ENCODE results near the gene LPP. TPM values are rescaled to one million over a fixed set of nuclear protein-coding genes. Genes with fewer than 3 reads are reported as not detected.

LPP gene
- total and polyA plus RNA-seq, 2 donors (not counting 1 experiment from before 2014, with no cell fraction given): 7.6 to 81.7 TPM

- no peak overlapping the region for H3K27ac ChIP-seq (ENCODE audit: low read length in 2 of 2)
- no peaks in the 10 kb centered on the region for H3K27me3 Mint-ChIP-seq
- H3K9me3 ChIP-seq (ENCODE audit: control extremely low read depth in 1 of 3, control insufficient read depth in 2 of 3, insufficient read depth in 1 of 3, low read length in 2 of 3): peaks cover 0 to 1% (median 0%) of the 10 kb centered on the region in 3 donors
- 100% methylated on average over 1 of the region's 5 CpGs for WGBS (ENCODE audit: insufficient coverage)
- no peak overlapping the region for H3K9ac ChIP-seq (ENCODE audit: low read length)
- H3K4me3 Mint-ChIP-seq: no peak overlapping the region
- no peak overlapping the region for H3K4me2 ChIP-seq (replicated peaks; ENCODE audit: low read depth, low read length, poor library complexity, severe bottlenecking)
- ChIA-PET CTCF (interaction anchor here (1.0 kb wide), 1 partner anchor 10 kb away, joined by 4 read pairs; no protein-coding TSS in a partner anchor), POLR2A (no interaction called here)
- peaks cover 18% of the 10 kb centered on the region for H3K4me1 Mint-ChIP-seq
- H3K4me1 ChIP-seq (ENCODE audit: control insufficient read depth in 2 of 2, insufficient read depth in 2 of 2, low read length in 2 of 2): peaks cover 13 to 15% of the 10 kb centered on the region in 2 donors
- peaks cover 4% of the 10 kb centered on the region for H4K20me1 ChIP-seq (ENCODE audit: control insufficient read depth, insufficient read depth, low read length, poor library complexity, severe bottlenecking)
- intact Hi-C loops (cut with micrococcal nuclease): loop anchor here (10.0 kb wide), 1 partner anchor 175 kb away; no protein-coding TSS in a partner anchor
- DNase-seq (no peak), ATAC-seq (ENCODE audit: low read depth) (no peak)
- no peaks in the 10 kb centered on the region for H3K9me3 Mint-ChIP-seq (ENCODE audit: insufficient read depth)
- H3K36me3 ChIP-seq (replicated peaks in 1 of 2; ENCODE audit: control extremely low read depth in 1 of 2, control insufficient read depth in 1 of 2, extremely low read depth in 1 of 2, insufficient read depth in 2 of 2, low read length in 1 of 2): peaks cover 0 to 6% of the 10 kb centered on the region in 2 experiments
- no peak for TF ChIP-seq CTCF (IDR thresholded peaks at IDR 0.05)
- TF ChIP-seq EZH2 (IDR thresholded peaks at IDR 0.05; ENCODE audit: borderline replicate concordance, insufficient read depth, low read depth, low read length, poor library complexity, severe bottlenecking): no peak
- no peaks in the 10 kb centered on the region for H3K79me2 ChIP-seq (ENCODE audit: control insufficient read depth, insufficient read depth, low read length)
- H3K27ac Mint-ChIP-seq: no peak overlapping the region
- H2AFZ ChIP-seq (ENCODE audit: insufficient read depth, low read depth, low read length, poor library complexity, severe bottlenecking): no peak overlapping the region
- no peaks in the 10 kb centered on the region for H3K27me3 ChIP-seq (replicated peaks in 1 of 4; ENCODE audit: control extremely low read depth in 1 of 4, control insufficient read depth in 3 of 4, insufficient read depth in 4 of 4, low read length in 3 of 4)
- H3K4me3 ChIP-seq (ENCODE audit: control extremely low read depth in 1 of 5, extremely low read depth in 1 of 5, insufficient read depth in 1 of 5, low read depth in 2 of 5, low read length in 4 of 5): no peak overlapping the region
These were observed 605.5 kb downstream of the LPP start for GRCh38 chr3:188759336-188760005.

GRCh38 chr3:188760408-188760807 is 606.5 kb downstream of the LPP start:
- peaks cover 0 to 6% of the 10 kb centered on the region in 2 experiments for H3K36me3 ChIP-seq (replicated peaks in 1 of 2; ENCODE audit: control extremely low read depth in 1 of 2, control insufficient read depth in 1 of 2, extremely low read depth in 1 of 2, insufficient read depth in 2 of 2, low read length in 1 of 2)
- CTCF ChIA-PET: no interaction called here

More at GRCh38 chr3:188760408-188760807, 606.5 kb downstream of the LPP start:
- WGBS (ENCODE audit: insufficient coverage): no CpG with 5 or more reads among the region's 3 CpGs
- POLR2A ChIA-PET: no interaction called here
- H3K4me3 ChIP-seq (ENCODE audit: control extremely low read depth in 1 of 5, extremely low read depth in 1 of 5, insufficient read depth in 1 of 5, low read depth in 2 of 5, low read length in 4 of 5): no peak overlapping the region
- H3K4me2 ChIP-seq (replicated peaks; ENCODE audit: low read depth, low read length, poor library complexity, severe bottlenecking): no peak overlapping the region
- ATAC-seq (ENCODE audit: low read depth) (no peak), DNase-seq (no peak)
- no peak overlapping the region for H2AFZ ChIP-seq (ENCODE audit: insufficient read depth, low read depth, low read length, poor library complexity, severe bottlenecking)
- H3K4me1 ChIP-seq (ENCODE audit: control insufficient read depth in 2 of 2, insufficient read depth in 2 of 2, low read length in 2 of 2): peaks cover 10 to 13% of the 10 kb centered on the region in 2 donors
- no peak overlapping the region for H3K27ac ChIP-seq (ENCODE audit: low read length in 2 of 2)
- peaks cover 12% of the 10 kb centered on the region for H3K4me1 Mint-ChIP-seq
- peaks cover 4% of the 10 kb centered on the region for H4K20me1 ChIP-seq (ENCODE audit: control insufficient read depth, insufficient read depth, low read length, poor library complexity, severe bottlenecking)
- TF ChIP-seq EZH2 (IDR thresholded peaks at IDR 0.05; ENCODE audit: borderline replicate concordance, insufficient read depth, low read depth, low read length, poor library complexity, severe bottlenecking): no peak
- TF ChIP-seq CTCF (IDR thresholded peaks at IDR 0.05): no peak
- H3K4me3 Mint-ChIP-seq: no peak overlapping the region
- H3K27ac Mint-ChIP-seq: no peak overlapping the region
- no peaks in the 10 kb centered on the region for H3K27me3 ChIP-seq (replicated peaks in 1 of 4; ENCODE audit: control extremely low read depth in 1 of 4, control insufficient read depth in 3 of 4, insufficient read depth in 4 of 4, low read length in 3 of 4)
- no peaks in the 10 kb centered on the region for H3K9me3 Mint-ChIP-seq (ENCODE audit: insufficient read depth)
- H3K9ac ChIP-seq (ENCODE audit: low read length): no peak overlapping the region
- H3K27me3 Mint-ChIP-seq: no peaks in the 10 kb centered on the region
- no peaks in the 10 kb centered on the region for H3K79me2 ChIP-seq (ENCODE audit: control insufficient read depth, insufficient read depth, low read length)
- intact Hi-C loops (cut with micrococcal nuclease): no loop called here
- peaks cover 0 to 1% (median 0%) of the 10 kb centered on the region in 3 donors for H3K9me3 ChIP-seq (ENCODE audit: control extremely low read depth in 1 of 3, control insufficient read depth in 2 of 3, insufficient read depth in 1 of 3, low read length in 2 of 3)
